GM23338 (cell line): Measurements from ENCODE around the gene DCPS.

Source experiments
- CREB1 ChIP-seq: fragments of 250-450 bp; sonication (Bioruptor Pico); IDR thresholded peaks from 2 replicates; pipeline ENCODE4 v1.5.0; 2020; ENCODE audit warnings: low read depth, mild to moderate bottlenecking, moderate library complexity
- ETS1 ChIP-seq: IDR thresholded peaks from 2 replicates; pipeline ENCODE4 v1.6.1; 2016; ENCODE audit warnings: antibody characterized with exemption
- EZH2 ChIP-seq: fragments of 200-600 bp; sonication (generic); IDR thresholded peaks from one replicate; pipeline ENCODE4 v1.8.0; 2017; ENCODE audit warnings: antibody characterized with exemption, mild to moderate bottlenecking, low read depth; ENCODE audit not compliant: unreplicated experiment
- EZH2phosphoT487 ChIP-seq: fragments of 200-600 bp; sonication (generic); IDR thresholded peaks from one replicate; pipeline ENCODE4 v1.8.1; 2018; ENCODE audit warnings: antibody characterized with exemption; ENCODE audit not compliant: unreplicated experiment
- POLR2AphosphoS5 ChIP-seq: IDR thresholded peaks from 2 replicates; pipeline ENCODE4 v1.6.1; 2016; ENCODE audit warnings: antibody characterized with exemption, low read depth
- REST ChIP-seq: IDR thresholded peaks from one replicate; pipeline ENCODE4 v1.6.1; 2018; ENCODE audit warnings: antibody characterized with exemption; ENCODE audit not compliant: unreplicated experiment
- STAT1 ChIP-seq: IDR thresholded peaks from one replicate; pipeline ENCODE4 v1.6.1; 2016; ENCODE audit warnings: antibody characterized with exemption; ENCODE audit not compliant: unreplicated experiment
- TF ChIP-seq, protein P1 (sequence below), 2 experiments: fragments of 200-600 bp in 1 of 2; sonication (generic) in 1 of 2; conservative IDR thresholded peaks; 2 replicates each; pipeline versions ENCODE4 v1.5.1 to v1.6.1; 2016 to 2017; ENCODE audit warnings: antibody characterized with exemption in 2 of 2, low read depth in 2 of 2, mild to moderate bottlenecking in 2 of 2, moderate library complexity in 1 of 2

DNA sequence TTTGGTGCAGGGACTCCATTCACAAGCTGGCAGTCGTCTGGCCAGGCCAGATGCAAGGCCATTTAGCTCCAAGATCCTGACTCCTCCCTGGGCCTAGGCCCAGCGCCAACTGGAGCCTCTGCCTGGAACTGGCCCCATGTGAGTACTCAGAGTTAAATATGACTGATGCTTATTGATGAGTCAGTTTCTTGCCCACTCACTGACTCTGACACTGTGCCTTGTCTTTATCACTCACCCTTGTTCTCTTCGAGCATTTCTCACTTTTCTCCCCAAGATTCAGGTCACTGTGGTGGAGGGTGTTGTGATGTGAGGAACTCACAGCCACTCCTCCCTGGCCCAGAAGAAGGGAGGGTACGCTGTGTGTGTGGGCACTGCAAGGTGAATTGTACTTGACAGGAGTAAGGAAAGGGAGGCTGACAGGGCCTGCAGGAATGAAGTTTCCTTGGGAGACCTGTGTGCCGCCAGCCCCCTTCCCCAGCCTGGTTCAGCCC is 28.4 kb downstream of the DCPS start:
- TF ChIP-seq EZH2phosphoT487 (no peak), CREB1 (CRISPR knock-in tag) (no peak), POLR2AphosphoS5 (no peak), REST (no peak), EZH2 (no peak), ETS1 (no peak), STAT1 (no peak)
- TF ChIP-seq, protein P1, sequence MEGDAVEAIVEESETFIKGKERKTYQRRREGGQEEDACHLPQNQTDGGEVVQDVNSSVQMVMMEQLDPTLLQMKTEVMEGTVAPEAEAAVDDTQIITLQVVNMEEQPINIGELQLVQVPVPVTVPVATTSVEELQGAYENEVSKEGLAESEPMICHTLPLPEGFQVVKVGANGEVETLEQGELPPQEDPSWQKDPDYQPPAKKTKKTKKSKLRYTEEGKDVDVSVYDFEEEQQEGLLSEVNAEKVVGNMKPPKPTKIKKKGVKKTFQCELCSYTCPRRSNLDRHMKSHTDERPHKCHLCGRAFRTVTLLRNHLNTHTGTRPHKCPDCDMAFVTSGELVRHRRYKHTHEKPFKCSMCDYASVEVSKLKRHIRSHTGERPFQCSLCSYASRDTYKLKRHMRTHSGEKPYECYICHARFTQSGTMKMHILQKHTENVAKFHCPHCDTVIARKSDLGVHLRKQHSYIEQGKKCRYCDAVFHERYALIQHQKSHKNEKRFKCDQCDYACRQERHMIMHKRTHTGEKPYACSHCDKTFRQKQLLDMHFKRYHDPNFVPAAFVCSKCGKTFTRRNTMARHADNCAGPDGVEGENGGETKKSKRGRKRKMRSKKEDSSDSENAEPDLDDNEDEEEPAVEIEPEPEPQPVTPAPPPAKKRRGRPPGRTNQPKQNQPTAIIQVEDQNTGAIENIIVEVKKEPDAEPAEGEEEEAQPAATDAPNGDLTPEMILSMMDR (conservative IDR thresholded peaks at IDR 0.05; ENCODE audit: low read depth in 2 of 2): no peak
